Naive thymus-derived CD4-positive, alpha-beta T cell (primary cell): ENCODE data around the gene BRCC3. TPM values are rescaled to one million over a fixed set of nuclear protein-coding genes. Genes with fewer than 3 reads are reported as not detected.
A peak's percentile ranks its signal among the peaks of the same experiment; 100 is the strongest.

Experiments
- ATAC-seq: fragments of 150-1000 bp; cut with Tn5 transposase; 2 replicates; pipeline ENCODE4 v1.10.0; 2021; ENCODE audit warnings: mild to moderate bottlenecking, moderate library complexity
- CTCF ChIA-PET: fragments of 350-600 bp; sonication (Branson Sonifier 250); formaldehyde crosslinking; loops from one replicate; lab custom pipeline; 2021; ENCODE audit warnings: antibody characterized with exemption; lab: Charles Lee
- POLR2A ChIA-PET: fragments of 350-600 bp; sonication (Branson Sonifier 250); formaldehyde crosslinking; loops from one replicate; lab custom pipeline; 2021; ENCODE audit warnings: antibody characterized with exemption, inconsistent platforms; lab: Charles Lee
- DNase-seq, 9 donors: peaks; one replicate each; pipeline versions ENCODE4 v3.0.0 to v3.0.0-alpha.2; 2020 to 2022; ENCODE audit warnings: mixed read lengths in 1 of 9
- H3K27ac ChIP-seq: one replicate; pipeline ENCODE4 v1.7.0; 2013; ENCODE audit warnings: mild to moderate bottlenecking, low read depth, low read length, moderate library complexity
- H3K27me3 ChIP-seq, 2 donors: one replicate each; pipeline ENCODE4 v1.7.0; 2013; ENCODE audit warnings: low read length in 2 of 2, mild to moderate bottlenecking in 2 of 2, moderate library complexity in 2 of 2; ENCODE audit not compliant: control insufficient read depth in 2 of 2, insufficient read depth in 2 of 2
- H3K36me3 ChIP-seq, 3 experiments: 1 replicate in 2 of 3; 2 replicates in 1 of 3; pipeline ENCODE4 v1.7.0; 2013; ENCODE audit warnings: low read length in 3 of 3, mild to moderate bottlenecking in 3 of 3, moderate library complexity in 1 of 3; ENCODE audit not compliant: insufficient read depth in 3 of 3, control insufficient read depth in 2 of 3
- H3K4me1 ChIP-seq, 2 donors: one replicate each; pipeline ENCODE4 v1.7.0; 2013; ENCODE audit warnings: low read length in 2 of 2, mild to moderate bottlenecking in 2 of 2, moderate library complexity in 1 of 2; ENCODE audit not compliant: control insufficient read depth in 2 of 2, insufficient read depth in 2 of 2
- H3K4me3 ChIP-seq: 2 replicates; pipeline ENCODE4 v1.7.0; 2013; ENCODE audit warnings: mild to moderate bottlenecking, low read length
- H3K9me3 ChIP-seq, 3 experiments: 1 replicate in 2 of 3; 2 replicates in 1 of 3; pipeline ENCODE4 v1.7.0; 2013; ENCODE audit warnings: low read length in 3 of 3; ENCODE audit not compliant: control insufficient read depth in 2 of 3
- H3K27ac Mint-ChIP-seq, 9 donors: one replicate each; pipeline ENCODE4 v1.8.0; 2020 to 2022; ENCODE audit warnings: mixed read lengths in 9 of 9, mild to moderate bottlenecking in 8 of 9, moderate library complexity in 5 of 9, inconsistent platforms in 2 of 9
- H3K27me3 Mint-ChIP-seq, 5 donors: one replicate each; pipeline ENCODE4 v1.8.0; 2021 to 2022; ENCODE audit warnings: mixed read lengths in 5 of 5, mild to moderate bottlenecking in 1 of 5
- H3K36me3 Mint-ChIP-seq, 5 donors: one replicate each; pipeline ENCODE4 v1.8.0; 2020 to 2022; ENCODE audit warnings: mixed read lengths in 5 of 5, mild to moderate bottlenecking in 3 of 5, inconsistent platforms in 1 of 5
- H3K4me1 Mint-ChIP-seq, 7 donors: one replicate each; pipeline ENCODE4 v1.8.0; 2020 to 2022; ENCODE audit warnings: mixed read lengths in 7 of 7, mild to moderate bottlenecking in 3 of 7, inconsistent platforms in 1 of 7
- H3K4me3 Mint-ChIP-seq, 10 donors: one replicate each; pipeline ENCODE4 v1.8.0; 2020 to 2022; ENCODE audit warnings: mild to moderate bottlenecking in 10 of 10, mixed read lengths in 10 of 10, moderate library complexity in 6 of 10, inconsistent platforms in 2 of 10
- H3K9me3 Mint-ChIP-seq, 11 donors: one replicate each; pipeline ENCODE4 v1.8.0; 2020 to 2022; ENCODE audit warnings: mixed read lengths in 11 of 11, mild to moderate bottlenecking in 4 of 11, inconsistent platforms in 1 of 11, moderate library complexity in 1 of 11
- intact Hi-C, 2 donors: fragments of 100-400 bp; cut with micrococcal nuclease; formaldehyde crosslinking; loops; one replicate each; pipeline ENCODE4 v1.15.1; 2023
- polyA plus RNA-seq, 2 donors: library from polyadenylated mRNA; unstranded; fragments of 300-500 nt; fragmentation: Illumina TruSeq; gene quantifications; one replicate each; pipeline ENCODE4 v1.2.3, GENCODE V29; 2021
- total RNA-seq, 6 experiments: library from RNA in 5 of 6; stranded (reverse) in 5 of 6; gene quantifications; 1 replicate in 5 of 6; 2 replicates in 1 of 6; pipeline ENCODE4 v1.2.3 and lab custom pipeline; 2021 to 2026

The BRCC3 gene
- total RNA-seq (10 to 100 TPM; 11.5 to 27.8 (median 15.2) TPM), polyA plus RNA-seq (10 to 100 TPM; 18.0 to 22.2 TPM), total RNA-seq (lab: John Stamatoyannopoulos, UW) (12.5 reads per million, percentile 40 among the genes with 10 or more reads in this experiment)

GRCh38 chrX:155070975-155071693, at the start of gene BRCC3, which contains the start of the genes CMC4 and MTCP1:
TSS of gene BRCC3 (plus strand) at chrX:155071508. CDS start at chrX:155071528, 20 bp downstream.
TSS of gene CMC4 (minus strand) at chrX:155071136. CDS start at chrX:155064023, 7,113 bp downstream.
TSS of gene MTCP1 (minus strand) at chrX:155071136. CDS start at chrX:155066010, 5,126 bp downstream.
- Histone ChIP-seq H3K27me3 (no peaks in the 10 kb centered on the region), H3K27ac (peak within 1 kb of the TSS; percentile 82), H3K4me3 (peak within 1 kb of the TSS; percentile 76), H3K9me3 (no peaks in the 10 kb centered on the region), H3K36me3 (peaks cover 0 to 6% (median 0%) of the 10 kb centered on the region in 3 experiments), H3K4me1 (peaks cover 6 to 12% of the 10 kb centered on the region in 2 donors)
- peak within 1 kb of the TSS; percentile 83 to 96 (median 94) for H3K27ac Mint-ChIP-seq
- intact Hi-C loops = loop anchor here (1.0 to 5.0 kb wide), 7 partner anchors 14 to 810 kb away; partner anchors contain the start of genes FUNDC2 (in 1 of the 2), RAB39B (in 1 of the 2), VAMP7 (in 1 of the 2) and VBP1 (in 1 of the 2)
- no peaks in the 10 kb centered on the region for H3K27me3 Mint-ChIP-seq
- H3K4me3 Mint-ChIP-seq = peak within 1 kb of the TSS; percentile 81 to 94 (median 89)
- DNase-seq = peak; percentile 62 to 77 (median 74)
- peaks cover 30 to 62% (median 54%) of the 10 kb centered on the region in 7 donors for H3K4me1 Mint-ChIP-seq
- H3K36me3 Mint-ChIP-seq = peaks cover 0 to 21% (median 4%) of the 10 kb centered on the region in 5 donors
- H3K9me3 Mint-ChIP-seq = no peaks in the 10 kb centered on the region
- CTCF ChIA-PET = interaction anchor here (0.6 kb wide), 1 partner anchor 230 kb away, joined by 3 read pairs; no protein-coding TSS in a partner anchor
- peak; percentile 90 for ATAC-seq
- POLR2A ChIA-PET = interaction anchor here (0.6 to 1.1 kb wide), 5 partner anchors 13 to 193 kb away, joined by 3 to 4 read pairs (median 3); partner anchors contain the start of genes FUNDC2 and RAB39B

GRCh38 chrX:155022585-155022984, 48.7 kb upstream of the BRCC3 start, which contains the start of gene F8:
TSS of gene F8 (minus strand) at chrX:155022723. CDS start at chrX:155022552, 171 bp downstream.
- Histone ChIP-seq H3K4me3 (no peak within 1 kb of the TSS), H3K9me3 (no peaks in the 10 kb centered on the region), H3K27ac (no peak within 1 kb of the TSS), H3K27me3 (no peaks in the 10 kb centered on the region), H3K36me3 (no peaks in the 10 kb centered on the region), H3K4me1 (no peaks in the 10 kb centered on the region)
- intact Hi-C loops = loop anchor here in 1 of 2 donors (10.0 kb wide), 1 partner anchor 628 kb away; the partner anchor contains the start of gene RPL10
- DNase-seq (no peak), ATAC-seq (no peak)
- peak within 1 kb of the TSS in 3 of 9 donors; percentile 5 to 16 (median 6) for H3K27ac Mint-ChIP-seq
- no peaks in the 10 kb centered on the region for H3K9me3 Mint-ChIP-seq
- ChIA-PET CTCF (no interaction called here), POLR2A (interaction anchor here (1.5 kb wide), 1 partner anchor 47 kb away, joined by 3 read pairs; no protein-coding TSS in a partner anchor)
- H3K27me3 Mint-ChIP-seq = peaks cover 0 to 36% (median 0%) of the 10 kb centered on the region in 5 donors
- peaks cover 0 to 5% (median under 1%) of the 10 kb centered on the region in 7 donors for H3K4me1 Mint-ChIP-seq
- no peak within 1 kb of the TSS for H3K4me3 Mint-ChIP-seq
- no peaks in the 10 kb centered on the region for H3K36me3 Mint-ChIP-seq

- H3K9me3 Mint-ChIP-seq = no peaks in the 10 kb centered on the region
- peaks cover 0 to 17% (median 12%) of the 10 kb centered on the region in 7 donors for H3K4me1 Mint-ChIP-seq
- intact Hi-C loops = loop anchor here in 1 of 2 donors (10.0 kb wide), 1 partner anchor 629 kb away; the partner anchor contains the start of gene RPL10
- ATAC-seq = no peak
- peak overlapping the region in 5 of 9 donors; percentile 13 to 83 (median 48) for H3K27ac Mint-ChIP-seq
- no peak overlapping the region for H3K4me3 ChIP-seq
- H3K27ac ChIP-seq = no peak overlapping the region
- H3K36me3 ChIP-seq = no peaks in the 10 kb centered on the region
- no peaks in the 10 kb centered on the region for H3K9me3 ChIP-seq
- peaks cover 4 to 12% of the 10 kb centered on the region in 2 donors for H3K4me1 ChIP-seq
- no peaks in the 10 kb centered on the region for H3K27me3 ChIP-seq
- no peak for DNase-seq
- CTCF ChIA-PET = no interaction called here
- peaks cover 0 to 36% (median 0%) of the 10 kb centered on the region in 5 donors for H3K27me3 Mint-ChIP-seq
- POLR2A ChIA-PET = interaction anchor here (1.5 kb wide), 1 partner anchor 45 kb away, joined by 3 read pairs; no protein-coding TSS in a partner anchor
- peak overlapping the region in 4 of 10 donors; percentile 14 to 53 (median 28) for H3K4me3 Mint-ChIP-seq
- H3K36me3 Mint-ChIP-seq = no peaks in the 10 kb centered on the region
These were observed 47.1 kb upstream of the BRCC3 start for GRCh38 chrX:155023907-155024833.

- POLR2A ChIA-PET = interaction anchor here (0.6 to 1.3 kb wide), 5 partner anchors 20 to 47 kb away, joined by 3 to 5 read pairs (median 4); no protein-coding TSS in a partner anchor
- Mint-ChIP-seq H3K9me3 (no peaks in the 10 kb centered on the region), H3K4me3 (peak overlapping the region; percentile 81 to 91 (median 85)), H3K27ac (peak overlapping the region; percentile 84 to 95 (median 92)), H3K36me3 (peaks cover 0 to 3% (median 0%) of the 10 kb centered on the region in 5 donors), H3K27me3 (peaks cover 0 to 24% (median 0%) of the 10 kb centered on the region in 5 donors), H3K4me1 (peaks cover 5 to 27% (median 23%) of the 10 kb centered on the region in 7 donors)
- ATAC-seq = no peak
- Histone ChIP-seq H3K27me3 (no peaks in the 10 kb centered on the region), H3K4me1 (peaks cover 4 to 12% of the 10 kb centered on the region in 2 donors), H3K4me3 (peak overlapping the region; percentile 48), H3K9me3 (no peaks in the 10 kb centered on the region), H3K36me3 (no peaks in the 10 kb centered on the region), H3K27ac (peak overlapping the region; percentile 79)
- intact Hi-C loops = loop anchor here (1.0 to 10.0 kb wide), 14 partner anchors 23 to 854 kb away; partner anchors contain the start of genes DKC1 (in 2 of the 2), VBP1 (in 2 of the 2), BRCC3 (in 1 of the 2) and CMC4 (in 1 of the 2)
- no peak for DNase-seq
- CTCF ChIA-PET = interaction anchor here (0.6 kb wide), 1 partner anchor 22 kb away, joined by 3 read pairs; no protein-coding TSS in a partner anchor
These were observed 44.9 kb upstream of the BRCC3 start for GRCh38 chrX:155026420-155026726.

- peaks cover 4 to 12% of the 10 kb centered on the region in 2 donors for H3K4me1 ChIP-seq
- ATAC-seq (peak; percentile 92), DNase-seq (peak; percentile 78 to 96 (median 93))
- H3K27ac ChIP-seq = peak within 1 kb of the TSS; percentile 94
- no peaks in the 10 kb centered on the region for H3K36me3 ChIP-seq
- ChIA-PET POLR2A (interaction anchor here (0.6 to 1.3 kb wide), 8 partner anchors 20 to 47 kb away, joined by 3 to 5 read pairs (median 4); no protein-coding TSS in a partner anchor), CTCF (interaction anchor here (0.6 kb wide), 1 partner anchor 22 kb away, joined by 3 read pairs; no protein-coding TSS in a partner anchor)
- Mint-ChIP-seq H3K4me3 (peak within 1 kb of the TSS; percentile 82 to 92 (median 90)), H3K27me3 (peaks cover 0 to 19% (median 0%) of the 10 kb centered on the region in 5 donors), H3K9me3 (no peaks in the 10 kb centered on the region), H3K4me1 (peaks cover 5 to 31% (median 27%) of the 10 kb centered on the region in 7 donors), H3K27ac (peak within 1 kb of the TSS; percentile 84 to 97 (median 93)), H3K36me3 (peaks cover 0 to 3% (median 0%) of the 10 kb centered on the region in 5 donors)
- no peaks in the 10 kb centered on the region for H3K9me3 ChIP-seq
- intact Hi-C loops = loop anchor here (1.0 to 10.0 kb wide), 15 partner anchors 22 to 854 kb away; partner anchors contain the start of genes DKC1 (in 2 of the 2), VBP1 (in 2 of the 2), BRCC3 (in 1 of the 2) and CMC4 (in 1 of the 2)
- H3K4me3 ChIP-seq = peak within 1 kb of the TSS; percentile 90
- H3K27me3 ChIP-seq = no peaks in the 10 kb centered on the region
These were observed 44.4 kb upstream of the BRCC3 start, which contains the start of gene FUNDC2 for GRCh38 chrX:155026727-155027508. TSS of gene FUNDC2 (plus strand) at chrX:155026844. CDS start at chrX:155026939, 95 bp downstream.
